GM23248 (cell line): ENCODE measurements around the gene ZNF724.

Experiments
- EZH2 ChIP-seq: fragments of 200-600 bp; sonication (generic); IDR thresholded peaks from 2 replicates; pipeline ENCODE4 v1.6.1; 2018; ENCODE audit warnings: antibody characterized with exemption, mild to moderate bottlenecking; ENCODE audit not compliant: insufficient read depth, poor library complexity, severe bottlenecking
- EZH2phosphoT487 ChIP-seq: fragments of 200-600 bp; sonication (generic); IDR thresholded peaks from 2 replicates; pipeline ENCODE4 v1.6.1; 2018; ENCODE audit warnings: antibody characterized with exemption, moderate library complexity, mild to moderate bottlenecking, low read depth; ENCODE audit not compliant: insufficient read depth

GRCh38 chr19:23273590-23274412 is 23.6 kb upstream of the ZNF724 start:
- no peak for TF ChIP-seq EZH2phosphoT487
- no peak for TF ChIP-seq EZH2
